Heart left ventricle (tissue), 13 donors: Measurements from ENCODE around the gene COL11A2.

Experiments used
- CTCF ChIP-seq, 12 donors: fragments of 200-600 bp; sonication (generic) in 4 of 12; IDR thresholded peaks; one replicate each; pipeline versions ENCODE4 v1.5.0 to v1.8.0; 2018 to 2022; ENCODE audit warnings: antibody characterized with exemption in 12 of 12, mild to moderate bottlenecking in 5 of 12
- POLR2A ChIP-seq, 2 donors: fragments of 450-650 bp; IDR thresholded peaks; one replicate each; pipeline ENCODE4 v1.6.1; 2017; ENCODE audit warnings: antibody characterized with exemption in 2 of 2, mild to moderate bottlenecking in 2 of 2, moderate library complexity in 2 of 2
- donor health status: ischemic (EF 13 %, LVEDD 7.1; RV severe dilation, severe dysfunction).
- donor health status: DM: no; HTN: yes; CAD: no.
- donor health status: DM: no; HTN: no; CAD: no.
- donor health status: ischemic (EF 25% LVEDD 6.9; RV normal size, moderate dysfunction).
- donor health status: ischemic (EF 25% LVEDD 5.7; RV mildly dilated, moderate dysfunction).
- donor health status: ischemic (EF 35%, LVEDD 5.7; RV mildly dilated, moderate dysfunction).
- donor health status: nonischemic (EF 11% LVEDD 7.7; RV severe dilation, severe dysfunction).
- donor health status: DM: yes; HTN: yes; CAD: no.
- donor health status: PGD.
- donor health status: ischemic (EF 29% LVEDD 5.4; RV normal size, mild dysfunction).
- donor health status: nonischemic (EF 23%, LVEDD 6.1; RV moderate dilation, normal function).

DNA sequence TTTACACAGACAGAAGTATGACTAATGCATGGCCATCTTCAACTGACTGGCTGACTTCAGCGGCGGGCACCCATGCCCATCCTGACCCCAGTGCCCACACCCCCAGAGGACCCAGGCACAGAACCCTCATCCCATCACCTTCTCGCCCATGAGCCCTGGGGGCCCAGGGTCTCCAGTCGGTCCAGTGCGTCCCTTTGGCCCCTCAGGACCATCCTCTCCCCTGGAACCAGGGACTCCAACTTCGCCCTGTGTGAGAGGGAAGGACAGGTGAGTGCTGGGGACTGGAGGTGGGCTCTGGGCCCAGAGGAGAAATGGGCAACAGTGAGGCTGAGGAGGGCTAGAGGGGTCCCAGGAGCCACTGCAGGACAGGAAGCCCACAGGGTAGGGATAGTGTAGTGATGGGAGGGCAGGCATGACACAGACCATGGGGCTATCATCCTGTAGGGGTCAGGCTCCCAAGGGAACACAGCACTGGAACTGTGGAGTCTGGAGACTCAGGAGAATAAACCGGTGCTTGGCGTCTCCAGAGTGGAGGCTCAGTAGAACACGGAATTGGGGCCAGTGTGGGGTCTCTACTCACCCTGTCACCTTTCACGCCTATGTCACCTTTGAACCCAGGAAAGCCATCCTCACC is 16.7 kb downstream of the COL11A2 start:
- TF ChIP-seq CTCF (IDR thresholded peaks at IDR 0.05) (no peak), POLR2A (IDR thresholded peaks at IDR 0.05) (no peak)
